K562 (cell line): Measurements from ENCODE around the gene C2orf92. TPM values are rescaled to one million over a fixed set of nuclear protein-coding genes. Genes with fewer than 3 reads are reported as not detected.

Source experiments
- ARNT ChIP-seq, 2 experiments: fragments of 450-650 bp; IDR thresholded peaks; 2 replicates each; pipeline ENCODE4 v1.6.1; 2016; ENCODE audit warnings: mild to moderate bottlenecking in 1 of 2
- ATF1 ChIP-seq, 2 experiments: fragments of 450-650 bp in 1 of 2; IDR thresholded peaks; 2 replicates each; pipeline ENCODE4 v1.6.1; 2016; ENCODE audit warnings: missing compliant biosample characterization in 1 of 2, missing genetic modification characterization in 1 of 2
- ATF7 ChIP-seq: fragments of 450-650 bp; IDR thresholded peaks from 2 replicates; pipeline ENCODE4 v1.7.1; 2014; ENCODE audit warnings: mild to moderate bottlenecking, moderate library complexity
- BDP1 ChIP-seq: IDR thresholded peaks from 3 replicates; pipeline ENCODE4 v1.6.1; 2011; ENCODE audit not compliant: insufficient read length, insufficient read depth
- BRD4 ChIP-seq: fragments of 200-600 bp; sonication (generic); IDR thresholded peaks from 2 replicates; pipeline ENCODE4 v1.6.1; 2017; ENCODE audit warnings: inconsistent platforms
- CHCHD3 ChIP-seq: fragments of 250-450 bp; sonication (Bioruptor Pico); IDR thresholded peaks from 2 replicates; pipeline ENCODE4 v2.1.2; 2022; ENCODE audit warnings: mild to moderate bottlenecking
- CREB1 ChIP-seq, 2 experiments: sonication (generic) in 1 of 2; formaldehyde crosslinking in 1 of 2; IDR thresholded peaks; 2 replicates each; pipeline versions ENCODE4 v1.6.1 to v1.8.0; 2012 to 2022; ENCODE audit warnings: inconsistent platforms in 1 of 2, mild to moderate bottlenecking in 1 of 2, missing genetic modification reagents in 1 of 2, moderate library complexity in 1 of 2
- ELF2 ChIP-seq: fragments of 250-450 bp; sonication (Bioruptor Pico); IDR thresholded peaks from 2 replicates; pipeline ENCODE4 v1.5.0; 2021; ENCODE audit warnings: mild to moderate bottlenecking
- EZH2 ChIP-seq: IDR thresholded peaks from 2 replicates; pipeline ENCODE4 v1.6.1; 2012; ENCODE audit warnings: low read depth, mild to moderate bottlenecking, inconsistent platforms, low read length, borderline replicate concordance
- FOXA3 ChIP-seq, 2 experiments: fragments of 450-650 bp in 1 of 2; sonication (generic) in 1 of 2; formaldehyde crosslinking; IDR thresholded peaks in 1 of 2; conservative IDR thresholded peaks in 1 of 2; 2 replicates each; pipeline versions ENCODE4 v1.4.0 to v1.8.0; 2020 to 2022; ENCODE audit warnings: mild to moderate bottlenecking in 2 of 2, missing genetic modification reagents in 1 of 2
- HMG20B ChIP-seq: fragments of 250-450 bp; sonication (Bioruptor Pico); IDR thresholded peaks from 2 replicates; pipeline ENCODE4 v1.5.0; 2021; ENCODE audit warnings: mild to moderate bottlenecking
- JUND ChIP-seq, 2 experiments: IDR thresholded peaks; 2 replicates in 1 of 2; 3 replicates in 1 of 2; pipeline ENCODE4 v1.6.1; 2011; ENCODE audit warnings: borderline replicate concordance in 2 of 2, low read depth in 2 of 2, low read length in 2 of 2, improper control_type of control experiment in 1 of 2, missing biosample characterization in 1 of 2, missing genetic modification characterization in 1 of 2, missing genetic modification reagents in 1 of 2
- KLF1 ChIP-seq: fragments of 450-650 bp; IDR thresholded peaks from 2 replicates; pipeline ENCODE4 v1.6.1; 2016; ENCODE audit warnings: missing genetic modification characterization, missing compliant biosample characterization
- MAFK ChIP-seq: IDR thresholded peaks from 2 replicates; pipeline ENCODE4 v1.6.1; 2011; ENCODE audit warnings: low read length, improper control_type of control experiment
- MTF1 ChIP-seq: fragments of 250-450 bp; sonication (Bioruptor Pico); IDR thresholded peaks from 2 replicates; pipeline ENCODE4 v1.9.0; 2021; ENCODE audit warnings: moderate library complexity, mild to moderate bottlenecking, inconsistent platforms, borderline replicate concordance
- POLR2AphosphoS5 ChIP-seq: IDR thresholded peaks from 2 replicates; pipeline ENCODE4 v1.6.1; 2011; ENCODE audit warnings: mild to moderate bottlenecking, low read depth, low read length, moderate library complexity; ENCODE audit not compliant: control insufficient read depth, insufficient read depth
- SREBF2 ChIP-seq: sonication (generic); formaldehyde crosslinking; IDR thresholded peaks from 2 replicates; pipeline ENCODE4 v1.4.0; 2020; ENCODE audit warnings: mild to moderate bottlenecking, missing genetic modification reagents
- TCF7 ChIP-seq: sonication (generic); IDR thresholded peaks from 2 replicates; pipeline ENCODE4 v1.6.1; 2016; ENCODE audit warnings: antibody characterized with exemption, borderline replicate concordance
- TRIM28 ChIP-seq: fragments of 450-650 bp; IDR thresholded peaks from 2 replicates; pipeline ENCODE4 v1.6.1; 2017
- U2AF1 ChIP-seq: fragments of 200-400 bp; formaldehyde crosslinking; optimal IDR thresholded peaks from 2 replicates; pipeline ENCODE3; 2017; ENCODE audit warnings: mild to moderate bottlenecking, low read depth, low read length, moderate library complexity
- ZBTB7A ChIP-seq: IDR thresholded peaks from 2 replicates; pipeline ENCODE4 v1.6.1; 2011; ENCODE audit warnings: low read depth, mild to moderate bottlenecking, low read length, moderate library complexity, borderline replicate concordance; ENCODE audit not compliant: control insufficient read depth
- ZNF3 ChIP-seq: fragments of 250-450 bp; sonication (Bioruptor Pico); IDR thresholded peaks from 2 replicates; pipeline ENCODE4 v1.5.0; 2021; ENCODE audit warnings: mild to moderate bottlenecking, moderate library complexity
- ZNF586 ChIP-seq: fragments of 450-650 bp; formaldehyde crosslinking; conservative IDR thresholded peaks from 2 replicates; pipeline ENCODE4 v1.4.0; 2020; ENCODE audit warnings: mild to moderate bottlenecking, moderate library complexity
- ZNF707 ChIP-seq: fragments of 250-450 bp; sonication (Bioruptor Pico); conservative IDR thresholded peaks from 2 replicates; pipeline ENCODE4 v1.8.0; 2022; ENCODE audit warnings: inconsistent platforms, mild to moderate bottlenecking, moderate library complexity
- ZNF740 ChIP-seq, 3 experiments: fragments of 200-800 bp in 1 of 3; sonication (Bioruptor generic) in 1 of 3; sonication (generic) in 1 of 3; formaldehyde crosslinking in 1 of 3; IDR thresholded peaks; 2 replicates each; pipeline versions ENCODE4 v1.6.1 to v1.8.0; 2016 to 2022; ENCODE audit warnings: mild to moderate bottlenecking in 2 of 3, missing compliant biosample characterization in 2 of 3, missing genetic modification characterization in 2 of 3, missing genetic modification reagents in 1 of 3
- ZZZ3 ChIP-seq: fragments of 450-650 bp; IDR thresholded peaks from 2 replicates; pipeline ENCODE4 v1.6.1; 2016; ENCODE audit warnings: antibody characterized with exemption, mild to moderate bottlenecking, moderate library complexity
- polyA plus RNA-seq, 8 experiments: library from polyadenylated mRNA; depleted of rRNA in 4 of 8; stranded (reverse) in 5 of 8; unstranded in 3 of 8; fragments of >200 nt; fragmentation: Nextera tagmentation in 2 of 8; fragmentation: Illumina TruSeq in 1 of 8; extraction: Ambion mirVana in 2 of 8; extraction: Trizol in 1 of 8; gene quantifications; 2 replicates each; pipeline versions ENCODE4 v1.2.1 to v1.2.3, GENCODE V29; 2011 to 2014; ENCODE audit warnings: inconsistent platforms in 1 of 8, missing spikeins in 1 of 8
- total RNA-seq, 7 experiments: library from RNA; depleted of rRNA in 6 of 7; stranded (reverse); fragments of >200 nt in 6 of 7; fragmentation: Illumina TruSeq in 2 of 7; extraction: Trizol in 2 of 7; gene quantifications; 2 replicates each; pipeline versions ENCODE4 v1.2.1 to v1.2.3, GENCODE V29; 2011 to 2021; ENCODE audit warnings: low replicate concordance in 1 of 7
- TF ChIP-seq, protein P1 (sequence below): fragments of 450-650 bp; IDR thresholded peaks from 2 replicates; pipeline ENCODE4 v1.7.0; 2016; ENCODE audit warnings: borderline replicate concordance

Gene C2orf92
- total and polyA plus RNA-seq, 9 of the 15 experiments (the other 6 are each of a cell fraction or from before 2014, with no cell fraction given) = 0.65 to 6.8 (median 3.6) TPM

- TF ChIP-seq ZNF3 (no peak), SREBF2 (CRISPR knock-in tag) (0 out of 2 replicates have a peak, but pooled peaks have one; percentile 73), ZBTB7A (peak; percentile 59), HMG20B (CRISPR knock-in tag) (no peak), ZNF707 (CRISPR knock-in tag) (no peak), CREB1 (IDR thresholded peaks at IDR 0.05) (0 out of 2 replicates have a peak, but pooled peaks have one; percentile 3), CREB1 (CRISPR knock-in tag; IDR thresholded peaks at IDR 0.05) (no peak), JUND (IDR thresholded peaks at IDR 0.05; ENCODE audit: borderline replicate concordance, low read depth, low read length) (no peak), JUND (tag; IDR thresholded peaks at IDR 0.05; ENCODE audit: borderline replicate concordance, low read depth, low read length) (0 out of 3 replicates have a peak, but pooled peaks have one; percentile 19), POLR2AphosphoS5 (no peak; the same call in 1 of the 2 replicates), EZH2 (no peak), ARNT (IDR thresholded peaks at IDR 0.05) (no peak; a peak in 1 of 4 replicates), MTF1 (CRISPR knock-in tag) (no peak), ATF7 (no peak), ZNF740 (CRISPR knock-in tag; IDR thresholded peaks at IDR 0.05) (no peak), ZNF740 (tag; IDR thresholded peaks at IDR 0.05) (no peak), FOXA3 (CRISPR knock-in tag; conservative IDR thresholded peaks at IDR 0.05 in 1 of 2, IDR thresholded peaks at IDR 0.05 in 1 of 2) (no peak), ELF2 (CRISPR knock-in tag) (no peak), MAFK (no peak), KLF1 (no peak), BRD4 (no peak), CHCHD3 (CRISPR knock-in tag) (no peak), ZZZ3 (no peak), U2AF1 (no peak), TRIM28 (no peak), ATF1 (CRISPR knock-in tag; IDR thresholded peaks at IDR 0.05) (no peak), ATF1 (tag; IDR thresholded peaks at IDR 0.05) (no peak), TCF7 (no peak; the same call in 1 of the 2 replicates), ZNF586 (CRISPR knock-in tag) (no peak), BDP1 (no peak)
- TF ChIP-seq, protein P1, sequence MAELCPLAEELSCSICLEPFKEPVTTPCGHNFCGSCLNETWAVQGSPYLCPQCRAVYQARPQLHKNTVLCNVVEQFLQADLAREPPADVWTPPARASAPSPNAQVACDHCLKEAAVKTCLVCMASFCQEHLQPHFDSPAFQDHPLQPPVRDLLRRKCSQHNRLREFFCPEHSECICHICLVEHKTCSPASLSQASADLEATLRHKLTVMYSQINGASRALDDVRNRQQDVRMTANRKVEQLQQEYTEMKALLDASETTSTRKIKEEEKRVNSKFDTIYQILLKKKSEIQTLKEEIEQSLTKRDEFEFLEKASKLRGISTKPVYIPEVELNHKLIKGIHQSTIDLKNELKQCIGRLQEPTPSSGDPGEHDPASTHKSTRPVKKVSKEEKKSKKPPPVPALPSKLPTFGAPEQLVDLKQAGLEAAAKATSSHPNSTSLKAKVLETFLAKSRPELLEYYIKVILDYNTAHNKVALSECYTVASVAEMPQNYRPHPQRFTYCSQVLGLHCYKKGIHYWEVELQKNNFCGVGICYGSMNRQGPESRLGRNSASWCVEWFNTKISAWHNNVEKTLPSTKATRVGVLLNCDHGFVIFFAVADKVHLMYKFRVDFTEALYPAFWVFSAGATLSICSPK = no peak
Observed at GRCh38 chr2:97645112-97645694, 24.3 kb upstream of the C2orf92 start (continued).
